GM12878 (cell line): Measurements from ENCODE around the gene CDYL. TPM values are rescaled to one million over a fixed set of nuclear protein-coding genes. Genes with fewer than 3 reads are reported as not detected.

Source experiments
- BHLHE40 ChIP-seq, 2 experiments: fragments of 450-650 bp in 1 of 2; IDR thresholded peaks; 2 replicates each; pipeline ENCODE4 v1.6.1; 2011 to 2017; ENCODE audit warnings: low read depth in 2 of 2, borderline replicate concordance in 1 of 2, improper control_type of control experiment in 1 of 2, low read length in 1 of 2, mild to moderate bottlenecking in 1 of 2
- CREM ChIP-seq: IDR thresholded peaks from 2 replicates; pipeline ENCODE4 v1.6.1; 2014; ENCODE audit warnings: antibody characterized with exemption, low read depth
- E2F4 ChIP-seq: IDR thresholded peaks from 2 replicates; pipeline ENCODE4 v1.6.1; 2012; ENCODE audit warnings: low read depth, low read length, improper control_type of control experiment
- E4F1 ChIP-seq: fragments of 450-650 bp; IDR thresholded peaks from 2 replicates; pipeline ENCODE4 v1.6.1; 2018; ENCODE audit warnings: borderline replicate concordance, mild to moderate bottlenecking; ENCODE audit not compliant: partially characterized antibody
- EED ChIP-seq: sonication (generic); IDR thresholded peaks from 2 replicates; pipeline ENCODE4 v1.6.1; 2016; ENCODE audit warnings: antibody characterized with exemption, low read depth
- EGR1 ChIP-seq, 2 experiments: IDR thresholded peaks; 1 replicate in 1 of 2; 2 replicates in 1 of 2; pipeline ENCODE4 v1.6.1; 2011 to 2012; ENCODE audit warnings: low read depth in 2 of 2, low read length in 2 of 2, borderline replicate concordance in 1 of 2, mild to moderate bottlenecking in 1 of 2, moderate library complexity in 1 of 2
- HDGF ChIP-seq: fragments of 450-650 bp; IDR thresholded peaks from 2 replicates; pipeline ENCODE4 v1.6.1; 2016; ENCODE audit warnings: antibody characterized with exemption
- IKZF2 ChIP-seq, 2 experiments: fragments of 450-650 bp; IDR thresholded peaks; 2 replicates each; pipeline ENCODE4 v1.6.1; 2017; ENCODE audit warnings: mild to moderate bottlenecking in 2 of 2, moderate library complexity in 2 of 2
- LARP7 ChIP-seq: fragments of 450-650 bp; IDR thresholded peaks from 2 replicates; pipeline ENCODE4 v1.6.1; 2017; ENCODE audit warnings: mild to moderate bottlenecking
- MEF2B ChIP-seq: fragments of 450-650 bp; IDR thresholded peaks from 2 replicates; pipeline ENCODE4 v1.6.1; 2018; ENCODE audit warnings: mild to moderate bottlenecking, moderate library complexity; ENCODE audit not compliant: partially characterized antibody, poor library complexity, severe bottlenecking
- MTA2 ChIP-seq: fragments of 450-650 bp; IDR thresholded peaks from 2 replicates; pipeline ENCODE4 v1.6.1; 2016; ENCODE audit warnings: low read depth, mild to moderate bottlenecking, moderate library complexity
- NBN ChIP-seq: fragments of 450-650 bp; IDR thresholded peaks from 2 replicates; pipeline ENCODE4 v1.6.1; 2016
- NR2F1 ChIP-seq: fragments of 450-650 bp; conservative IDR thresholded peaks from 2 replicates; pipeline ENCODE4 v1.6.1; 2017; ENCODE audit warnings: mild to moderate bottlenecking
- NRF1 ChIP-seq: conservative IDR thresholded peaks from 2 replicates; pipeline ENCODE4 v1.6.1; 2011; ENCODE audit warnings: mild to moderate bottlenecking, low read depth, low read length, improper control_type of control experiment
- RAD21 ChIP-seq: IDR thresholded peaks from 2 replicates; pipeline ENCODE4 v1.6.1; 2011; ENCODE audit warnings: mild to moderate bottlenecking, low read depth, low read length, moderate library complexity; ENCODE audit not compliant: insufficient read depth
- SKIL ChIP-seq: fragments of 450-650 bp; IDR thresholded peaks from 2 replicates; pipeline ENCODE4 v1.6.1; 2017; ENCODE audit warnings: mild to moderate bottlenecking, low read depth, inconsistent platforms; ENCODE audit not compliant: poor library complexity, severe bottlenecking
- SREBF1 ChIP-seq: IDR thresholded peaks from 2 replicates; pipeline ENCODE4 v1.6.1; 2012; ENCODE audit warnings: mild to moderate bottlenecking, low read length
- polyA plus RNA-seq, 11 experiments: library from polyadenylated mRNA; depleted of rRNA in 4 of 11; unstranded in 6 of 11; stranded (reverse) in 5 of 11; fragments of >200 nt; fragmentation: Nextera tagmentation in 4 of 11; fragmentation: Illumina TruSeq in 1 of 11; extraction: Ambion mirVana in 4 of 11; extraction: Trizol in 1 of 11; gene quantifications; 1 replicate in 1 of 11; 2 replicates in 10 of 11; pipeline versions ENCODE4 v1.2.1 to v1.2.3, GENCODE V29; 2011 to 2016; ENCODE audit warnings: inconsistent platforms in 2 of 11, missing spikeins in 2 of 11, low read depth in 1 of 11
- total RNA-seq, 4 experiments: library from RNA; depleted of rRNA in 3 of 4; stranded (reverse); fragments of >200 nt in 3 of 4; fragmentation: Illumina TruSeq in 1 of 4; extraction: Trizol in 1 of 4; gene quantifications; 2 replicates each; pipeline versions ENCODE4 v1.2.1 to v1.2.3, GENCODE V29; 2013 to 2021

CDYL gene
- total and polyA plus RNA-seq, 10 of the 15 experiments (the other 5 are each of a cell fraction or from before 2014, with no cell fraction given) = 9.3 to 61.2 (median 28.5) TPM

GRCh38 chr6:4788953-4789584 lies 12.9 kb downstream of the CDYL start (continued):
- TF ChIP-seq BHLHE40 (IDR thresholded peaks at IDR 0.05; ENCODE audit: borderline replicate concordance in 1 of 2, low read depth in 2 of 2, low read length in 1 of 2) (peak; percentile 83 to 93), SREBF1 (no peak), NR2F1 (peak; percentile 51), RAD21 (peak; percentile 21; the same call in 1 of the 2 replicates), LARP7 (peak; percentile 17; the same call in 1 of the 2 replicates), E4F1 (no peak), EGR1 (IDR thresholded peaks at IDR 0.05; ENCODE audit: borderline replicate concordance in 1 of 2, low read depth in 2 of 2, low read length in 2 of 2) (no peak), HDGF (peak; percentile 71; the same call in 1 of the 2 replicates), SKIL (peak; percentile 68), E2F4 (no peak), MEF2B (peak; percentile 16), EED (peak; percentile 75), NRF1 (no peak), IKZF2 (IDR thresholded peaks at IDR 0.05) (peak; percentile 45 to 72; a peak in 3 of 4 replicates), NBN (peak; percentile 77), CREM (0 out of 2 replicates have a peak, but pooled peaks have one; percentile 30), MTA2 (0 out of 2 replicates have a peak, but pooled peaks have one; percentile 44)
